HepG2 (cell line): Measurements from ENCODE around the gene HSD3B7. TPM values are rescaled to one million over a fixed set of nuclear protein-coding genes. Genes with fewer than 3 reads are reported as not detected.
A peak's percentile ranks its signal among the peaks of the same experiment; 100 is the strongest.

ENCODE experiments used
- HDAC2 ChIP-seq: sonication (generic); formaldehyde crosslinking; IDR thresholded peaks from 2 replicates; pipeline ENCODE4 v1.4.0; 2020; ENCODE audit warnings: missing genetic modification reagents
- MAF1 ChIP-seq: sonication (generic); formaldehyde crosslinking; IDR thresholded peaks from 2 replicates; pipeline ENCODE4 v1.5.0; 2020; ENCODE audit warnings: missing genetic modification reagents, borderline replicate concordance
- NPAS2 ChIP-seq: sonication (generic); formaldehyde crosslinking; IDR thresholded peaks from 2 replicates; pipeline ENCODE4 v1.8.0; 2022; ENCODE audit warnings: mild to moderate bottlenecking, missing genetic modification reagents, borderline replicate concordance
- NR2F6 ChIP-seq, 2 experiments: IDR thresholded peaks; 2 replicates each; pipeline ENCODE4 v1.6.1; 2016; ENCODE audit warnings: antibody characterized with exemption in 1 of 2, mild to moderate bottlenecking in 1 of 2
- NRL ChIP-seq: sonication (generic); formaldehyde crosslinking; IDR thresholded peaks from 2 replicates; pipeline ENCODE4 v1.5.0; 2020; ENCODE audit warnings: missing genetic modification reagents, mild to moderate bottlenecking, moderate library complexity, borderline replicate concordance
- SIX4 ChIP-seq: sonication (generic); formaldehyde crosslinking; IDR thresholded peaks from 2 replicates; pipeline ENCODE4 v1.4.0; 2020; ENCODE audit warnings: missing genetic modification reagents
- SKIL ChIP-seq: sonication (generic); formaldehyde crosslinking; IDR thresholded peaks from 2 replicates; pipeline ENCODE4 v1.8.0; 2022; ENCODE audit warnings: missing genetic modification reagents, mild to moderate bottlenecking, moderate library complexity, borderline replicate concordance
- STAT5B ChIP-seq: sonication (generic); formaldehyde crosslinking; IDR thresholded peaks from 2 replicates; pipeline ENCODE4 v1.4.0; 2020; ENCODE audit warnings: missing genetic modification reagents
- ZFP37 ChIP-seq: sonication (generic); formaldehyde crosslinking; IDR thresholded peaks from 2 replicates; pipeline ENCODE4 v1.4.0; 2020; ENCODE audit warnings: missing genetic modification reagents, borderline replicate concordance
- ZHX1 ChIP-seq: sonication (generic); formaldehyde crosslinking; IDR thresholded peaks from 2 replicates; pipeline ENCODE4 v1.8.1; 2022; ENCODE audit warnings: low read depth, mild to moderate bottlenecking, missing genetic modification reagents
- ZNF605 ChIP-seq: sonication (generic); formaldehyde crosslinking; IDR thresholded peaks from 2 replicates; pipeline ENCODE4 v1.8.0; 2022; ENCODE audit warnings: mild to moderate bottlenecking, missing genetic modification reagents
- ZNF609 ChIP-seq: sonication (generic); formaldehyde crosslinking; IDR thresholded peaks from 2 replicates; pipeline ENCODE4 v1.4.0; 2020; ENCODE audit warnings: mild to moderate bottlenecking, missing genetic modification reagents, borderline replicate concordance
- ZNF7 ChIP-seq: IDR thresholded peaks from 2 replicates; pipeline ENCODE4 v1.6.1; 2016; ENCODE audit warnings: missing biosample characterization, missing genetic modification reagents
- polyA plus RNA-seq, 8 experiments: library from polyadenylated mRNA; depleted of rRNA in 3 of 8; stranded (reverse) in 7 of 8; unstranded in 1 of 8; fragments of >200 nt; fragmentation: Illumina TruSeq in 4 of 8; extraction: Trizol in 4 of 8; gene quantifications; 2 replicates each; pipeline versions ENCODE4 v1.2.1 to v1.2.3, GENCODE V29; 2011 to 2016; ENCODE audit warnings: low read depth in 4 of 8, missing spikeins in 1 of 8, mixed read lengths in 1 of 8; ENCODE audit not compliant: insufficient read depth in 1 of 8
- total RNA-seq, 5 experiments: library from RNA; depleted of rRNA; stranded (reverse); fragments of >200 nt; fragmentation: Illumina TruSeq; extraction: Trizol; gene quantifications; 2 replicates each; pipeline ENCODE4 v1.2.3, GENCODE V29; 2016; ENCODE audit warnings: low read depth in 1 of 5
- TF ChIP-seq, protein P1 (sequence below): sonication (generic); formaldehyde crosslinking; IDR thresholded peaks from 2 replicates; pipeline ENCODE4 v1.5.0; 2020; ENCODE audit warnings: missing genetic modification reagents

HSD3B7 gene
- total and polyA plus RNA-seq, 2 of the 13 experiments (the other 11 are each of a cell fraction or from before 2014, with no cell fraction given): 32.9 to 69.7 TPM

GRCh38 chr16:30997725-30998711 lies 13.0 kb downstream of the HSD3B7 start (continued):
- TF ChIP-seq ZNF609 (CRISPR knock-in tag) (peak; percentile 13; the same call in 1 of the 2 replicates), MAF1 (CRISPR knock-in tag) (0 out of 2 replicates have a peak, but pooled peaks have one; percentile 2), SIX4 (CRISPR knock-in tag) (no peak), ZHX1 (CRISPR knock-in tag) (no peak), ZNF605 (CRISPR knock-in tag) (peak; percentile 28; the same call in 1 of the 2 replicates), ZFP37 (CRISPR knock-in tag) (0 out of 2 replicates have a peak, but pooled peaks have one; percentile 25), HDAC2 (CRISPR knock-in tag) (peak; percentile 4; the same call in 1 of the 2 replicates), NR2F6 (IDR thresholded peaks at IDR 0.05) (peak; percentile 48), NR2F6 (CRISPR knock-in tag; IDR thresholded peaks at IDR 0.05) (0 out of 2 replicates have a peak, but pooled peaks have one; percentile 17), STAT5B (CRISPR knock-in tag) (no peak), NPAS2 (CRISPR knock-in tag) (0 out of 2 replicates have a peak, but pooled peaks have one; percentile 33), ZNF7 (CRISPR knock-in tag) (no peak), NRL (no peak; the same call in 1 of the 2 replicates), SKIL (0 out of 2 replicates have a peak, but pooled peaks have one; percentile 7)
- TF ChIP-seq, protein P1, sequence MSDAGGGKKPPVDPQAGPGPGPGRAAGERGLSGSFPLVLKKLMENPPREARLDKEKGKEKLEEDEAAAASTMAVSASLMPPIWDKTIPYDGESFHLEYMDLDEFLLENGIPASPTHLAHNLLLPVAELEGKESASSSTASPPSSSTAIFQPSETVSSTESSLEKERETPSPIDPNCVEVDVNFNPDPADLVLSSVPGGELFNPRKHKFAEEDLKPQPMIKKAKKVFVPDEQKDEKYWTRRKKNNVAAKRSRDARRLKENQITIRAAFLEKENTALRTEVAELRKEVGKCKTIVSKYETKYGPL (CRISPR knock-in tag): no peak
